Measurements from ENCODE around the gene AFTPH. TPM values are rescaled to one million over a fixed set of nuclear protein-coding genes. Genes with fewer than 3 reads are reported as not detected.
A peak's percentile ranks its signal among the peaks of the same experiment; 100 is the strongest.

Gene AFTPH
- polyA plus RNA-seq, 1 of the 3 experiments (the other 2 are of a cell fraction): 7.4 TPM

DNA sequence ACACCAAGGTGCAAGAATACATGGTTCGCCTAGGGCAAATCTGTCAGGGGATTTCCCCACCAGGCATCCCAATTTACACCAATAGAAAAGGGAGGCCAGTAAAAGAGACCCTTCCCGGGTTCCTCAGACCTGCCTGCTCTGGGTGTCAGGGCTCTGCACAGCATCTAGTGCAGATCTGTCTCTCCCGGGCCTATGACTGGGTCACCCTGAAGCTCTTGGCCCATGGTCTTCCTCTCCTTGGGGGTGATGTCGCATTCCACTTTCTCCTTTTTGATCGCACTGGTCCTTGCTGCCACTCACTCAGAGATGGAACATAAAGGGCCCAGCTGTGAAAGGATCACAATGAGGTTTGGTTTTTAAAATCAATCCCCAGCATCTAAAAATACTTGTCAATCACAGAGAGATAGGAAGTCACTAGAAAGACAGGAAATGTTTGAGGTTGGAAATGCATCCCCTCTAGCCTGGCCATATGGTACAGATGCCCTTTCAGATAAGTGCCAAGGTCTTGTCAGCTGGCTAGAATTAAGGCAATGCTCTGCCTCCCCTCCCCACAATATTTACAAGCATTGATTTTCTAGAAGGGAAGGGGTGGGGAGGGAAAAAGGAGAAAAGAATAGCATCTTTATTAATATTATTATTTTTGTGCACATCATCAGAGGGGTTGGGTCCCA is 34.9 kb upstream of the AFTPH start:
- 63% methylated on average over 5 of the region's 5 CpGs for WGBS (ENCODE audit: low lambda C conversion rate)

More for the DNA sequence above, 34.9 kb upstream of the AFTPH start:
- Histone ChIP-seq H3K4me3 (ENCODE audit: low read depth in 2 of 2, low read length in 1 of 2) (no peak overlapping the region), H4K20me1 (ENCODE audit: insufficient read depth) (no peaks in the 10 kb centered on the region), H3F3A (replicated peaks; ENCODE audit: insufficient read depth) (no peaks in the 10 kb centered on the region), H3K79me2 (ENCODE audit: insufficient read depth) (no peaks in the 10 kb centered on the region), H2AFZ (ENCODE audit: low read depth) (no peak overlapping the region), H3K4me1 (ENCODE audit: control insufficient read depth in 1 of 2, insufficient read depth in 2 of 2, low read depth in 1 of 2, low read length in 1 of 2) (peaks cover 0 to 16% of the 10 kb centered on the region in 2 experiments; a peak in 1 of 4 replicates), H3K9me3 (no peaks in the 10 kb centered on the region), H3K27me3 (ENCODE audit: insufficient read depth) (no peaks in the 10 kb centered on the region; the same call in 1 of the 2 replicates), H3K36me3 (replicated peaks in 1 of 2; ENCODE audit: control insufficient read depth in 1 of 2, insufficient read depth in 2 of 2, low read length in 1 of 2) (no peaks in the 10 kb centered on the region), H3K27ac (ENCODE audit: low read depth in 2 of 2, low read length in 1 of 2) (peak overlapping the region in 1 of 2 experiments; percentile 60; a peak in 1 of 4 replicates), H3K4me2 (no peak overlapping the region), H3K9me2 (no peaks in the 10 kb centered on the region), H3K9ac (no peak overlapping the region)
- no peak for TF ChIP-seq FOSL2 (IDR thresholded peaks at IDR 0.05; ENCODE audit: borderline replicate concordance, low read depth)
- TF ChIP-seq RFX5 (IDR thresholded peaks at IDR 0.05; ENCODE audit: low read length): no peak
- TF ChIP-seq TAF1 (IDR thresholded peaks at IDR 0.05; ENCODE audit: borderline replicate concordance, low read depth, low read length): no peak
- 0 out of 2 replicates have a peak, but pooled peaks have one; percentile 9 for TF ChIP-seq TCF12 (IDR thresholded peaks at IDR 0.05)
- no peak for TF ChIP-seq SIN3A (IDR thresholded peaks at IDR 0.05; ENCODE audit: borderline replicate concordance, low read depth, low read length)
- peak; percentile 56 for TF ChIP-seq CHD2 (IDR thresholded peaks at IDR 0.05; ENCODE audit: low read length, partially characterized antibody)
- TF ChIP-seq GATA2 (CRISPR knock-in tag; IDR thresholded peaks at IDR 0.05): peak; percentile 83
- no peak for TF ChIP-seq RAD21 (IDR thresholded peaks at IDR 0.05; ENCODE audit: low read length)
- TF ChIP-seq, protein P1, sequence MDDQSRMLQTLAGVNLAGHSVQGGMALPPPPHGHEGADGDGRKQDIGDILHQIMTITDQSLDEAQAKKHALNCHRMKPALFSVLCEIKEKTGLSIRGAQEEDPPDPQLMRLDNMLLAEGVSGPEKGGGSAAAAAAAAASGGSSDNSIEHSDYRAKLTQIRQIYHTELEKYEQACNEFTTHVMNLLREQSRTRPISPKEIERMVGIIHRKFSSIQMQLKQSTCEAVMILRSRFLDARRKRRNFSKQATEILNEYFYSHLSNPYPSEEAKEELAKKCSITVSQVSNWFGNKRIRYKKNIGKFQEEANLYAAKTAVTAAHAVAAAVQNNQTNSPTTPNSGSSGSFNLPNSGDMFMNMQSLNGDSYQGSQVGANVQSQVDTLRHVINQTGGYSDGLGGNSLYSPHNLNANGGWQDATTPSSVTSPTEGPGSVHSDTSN (IDR thresholded peaks at IDR 0.05): no peak
- TF ChIP-seq, protein P2, sequence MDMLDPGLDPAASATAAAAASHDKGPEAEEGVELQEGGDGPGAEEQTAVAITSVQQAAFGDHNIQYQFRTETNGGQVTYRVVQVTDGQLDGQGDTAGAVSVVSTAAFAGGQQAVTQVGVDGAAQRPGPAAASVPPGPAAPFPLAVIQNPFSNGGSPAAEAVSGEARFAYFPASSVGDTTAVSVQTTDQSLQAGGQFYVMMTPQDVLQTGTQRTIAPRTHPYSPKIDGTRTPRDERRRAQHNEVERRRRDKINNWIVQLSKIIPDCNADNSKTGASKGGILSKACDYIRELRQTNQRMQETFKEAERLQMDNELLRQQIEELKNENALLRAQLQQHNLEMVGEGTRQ (IDR thresholded peaks at IDR 0.05; ENCODE audit: borderline replicate concordance, low read depth, low read length): no peak
- TF ChIP-seq, protein P3, sequence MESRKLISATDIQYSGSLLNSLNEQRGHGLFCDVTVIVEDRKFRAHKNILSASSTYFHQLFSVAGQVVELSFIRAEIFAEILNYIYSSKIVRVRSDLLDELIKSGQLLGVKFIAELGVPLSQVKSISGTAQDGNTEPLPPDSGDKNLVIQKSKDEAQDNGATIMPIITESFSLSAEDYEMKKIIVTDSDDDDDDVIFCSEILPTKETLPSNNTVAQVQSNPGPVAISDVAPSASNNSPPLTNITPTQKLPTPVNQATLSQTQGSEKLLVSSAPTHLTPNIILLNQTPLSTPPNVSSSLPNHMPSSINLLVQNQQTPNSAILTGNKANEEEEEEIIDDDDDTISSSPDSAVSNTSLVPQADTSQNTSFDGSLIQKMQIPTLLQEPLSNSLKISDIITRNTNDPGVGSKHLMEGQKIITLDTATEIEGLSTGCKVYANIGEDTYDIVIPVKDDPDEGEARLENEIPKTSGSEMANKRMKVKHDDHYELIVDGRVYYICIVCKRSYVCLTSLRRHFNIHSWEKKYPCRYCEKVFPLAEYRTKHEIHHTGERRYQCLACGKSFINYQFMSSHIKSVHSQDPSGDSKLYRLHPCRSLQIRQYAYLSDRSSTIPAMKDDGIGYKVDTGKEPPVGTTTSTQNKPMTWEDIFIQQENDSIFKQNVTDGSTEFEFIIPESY (IDR thresholded peaks at IDR 0.05; ENCODE audit: borderline replicate concordance, low read depth): no peak
- TF ChIP-seq TEAD4 (IDR thresholded peaks at IDR 0.05; ENCODE audit: borderline replicate concordance, insufficient read depth): no peak
- peak in 1 of 2 experiments; percentile 69; a peak in 2 of 4 replicates for TF ChIP-seq EP300 (IDR thresholded peaks at IDR 0.05; ENCODE audit: borderline replicate concordance in 1 of 2, low read depth in 1 of 2, low read length in 1 of 2)
- TF ChIP-seq RCOR1 (IDR thresholded peaks at IDR 0.05; ENCODE audit: low read length): peak; percentile 42; the same call in 1 of the 2 replicates
- no peak for TF ChIP-seq EZH2phosphoT487 (IDR thresholded peaks at IDR 0.05; ENCODE audit: borderline replicate concordance, low read depth)
- no peak for TF ChIP-seq GABPA (IDR thresholded peaks at IDR 0.05; ENCODE audit: low read depth)
- TF ChIP-seq NRF1 (IDR thresholded peaks at IDR 0.05; ENCODE audit: low read depth, low read length): no peak
- peak; percentile 54 for DNase-seq
- ChIA-PET CTCF (interaction anchor here (0.7 to 5.9 kb wide), 7 partner anchors 9 to 177 kb away, joined by 3 to 55 read pairs (median 10); partner anchors contain the start of gene AFTPH), POLR2A (no interaction called here)
